Measurements from ENCODE around the gene ZBTB7B.
A peak's percentile ranks its signal among the peaks of the same experiment; 100 is the strongest.

ZBTB7B gene

GRCh38 chr1:155000726-155001424 lies 1.7 kb upstream of the ZBTB7B start (continued):
- peak; percentile 87; the same call in 1 of the 2 replicates for TF ChIP-seq ZNF280D (tag by site-specific recombination; IDR thresholded peaks at IDR 0.05)
- TF ChIP-seq ZNF76 (tag by site-specific recombination; IDR thresholded peaks at IDR 0.05; ENCODE audit: borderline replicate concordance, low read depth) = peak; percentile 77
- TF ChIP-seq BCL11B (tag by site-specific recombination; IDR thresholded peaks at IDR 0.05; ENCODE audit: low read depth) = peak; percentile 96
- TF ChIP-seq ZBTB20 (tag by site-specific recombination; IDR thresholded peaks at IDR 0.05) = peak; percentile 92
- peak; percentile 43; the same call in 1 of the 2 replicates for TF ChIP-seq ZNF10 (tag by site-specific recombination; IDR thresholded peaks at IDR 0.05)
- TF ChIP-seq SCRT2 (tag by site-specific recombination; IDR thresholded peaks at IDR 0.05) = peak; percentile 100
- 0 out of 2 replicates have a peak, but pooled peaks have one; percentile 27 for TF ChIP-seq ZNF513 (tag by site-specific recombination; IDR thresholded peaks at IDR 0.05)
- no peak for TF ChIP-seq ZNF792 (tag by site-specific recombination; IDR thresholded peaks at IDR 0.05)
- TF ChIP-seq ZNF214 (tag by site-specific recombination; IDR thresholded peaks at IDR 0.05; ENCODE audit: borderline replicate concordance) = no peak
- peak; percentile 97 for TF ChIP-seq ZNF24 (tag by site-specific recombination; IDR thresholded peaks at IDR 0.05)
- TF ChIP-seq ZNF362 (tag by site-specific recombination; IDR thresholded peaks at IDR 0.05) = no peak
- no peak for TF ChIP-seq ZNF521 (tag by site-specific recombination; IDR thresholded peaks at IDR 0.05)
- no peak for TF ChIP-seq ZNF426 (tag by site-specific recombination; IDR thresholded peaks at IDR 0.05)
- no peak; the same call in none of the 2 replicates for TF ChIP-seq ZNF843 (tag by site-specific recombination; IDR thresholded peaks at IDR 0.05)
- TF ChIP-seq ZNF335 (tag by site-specific recombination; conservative IDR thresholded peaks at IDR 0.05) = peak; percentile 95
- no peak for TF ChIP-seq ZNF155 (tag by site-specific recombination; IDR thresholded peaks at IDR 0.05)
- no peak for TF ChIP-seq ZNF302 (tag by site-specific recombination; IDR thresholded peaks at IDR 0.05; ENCODE audit: low read depth)
- no peak for TF ChIP-seq ZNF707 (tag by site-specific recombination; IDR thresholded peaks at IDR 0.05)
- TF ChIP-seq MZF1 (tag by site-specific recombination; IDR thresholded peaks at IDR 0.05; ENCODE audit: borderline replicate concordance) = peak; percentile 47; the same call in 1 of the 2 replicates
- peak; percentile 100 for TF ChIP-seq ZBTB7A (tag by site-specific recombination; IDR thresholded peaks at IDR 0.05; ENCODE audit: low read depth)
- peak; percentile 54 for TF ChIP-seq ZFHX2 (tag by site-specific recombination; conservative IDR thresholded peaks at IDR 0.05)
- TF ChIP-seq ZNF37A (tag by site-specific recombination; IDR thresholded peaks at IDR 0.05) = no peak; the same call in 1 of the 2 replicates
- TF ChIP-seq MYNN (tag by site-specific recombination; IDR thresholded peaks at IDR 0.05; ENCODE audit: borderline replicate concordance) = no peak; the same call in 1 of the 2 replicates
- TF ChIP-seq ZNF311 (tag by site-specific recombination; IDR thresholded peaks at IDR 0.05; ENCODE audit: borderline replicate concordance) = no peak
- TF ChIP-seq PRDM1 (tag by site-specific recombination; IDR thresholded peaks at IDR 0.05) = peak; percentile 57
- TF ChIP-seq WT1 (tag by site-specific recombination; IDR thresholded peaks at IDR 0.05) = peak; percentile 93
- peak; percentile 100 for TF ChIP-seq SCRT1 (tag by site-specific recombination; IDR thresholded peaks at IDR 0.05; ENCODE audit: borderline replicate concordance)
- TF ChIP-seq SP7 (tag by site-specific recombination; IDR thresholded peaks at IDR 0.05) = peak; percentile 95
- no peak for TF ChIP-seq ELK4 (IDR thresholded peaks at IDR 0.05; ENCODE audit: borderline replicate concordance, low read depth, low read length)
- no peak for TF ChIP-seq ZNF16 (tag by site-specific recombination; IDR thresholded peaks at IDR 0.05; ENCODE audit: low read depth)
- no peak for TF ChIP-seq ZNF777 (tag by site-specific recombination; IDR thresholded peaks at IDR 0.05; ENCODE audit: borderline replicate concordance)
- TF ChIP-seq ZNF623 (tag by site-specific recombination; IDR thresholded peaks at IDR 0.05) = peak; percentile 55
- no peak for TF ChIP-seq ZNF544 (tag by site-specific recombination; IDR thresholded peaks at IDR 0.05)
- TF ChIP-seq KLF16 (tag by site-specific recombination; IDR thresholded peaks at IDR 0.05) = peak; percentile 98

Measured in HEK293 (cell line).